HUES6 (cell line): ENCODE measurements around the gene TATDN3.
"Not testable (repeated sequence)": the region's sequence is repeated elsewhere in the genome, so short reads cannot be mapped to it uniquely, and the experiment has no call there.

Source experiments
- H3K27ac ChIP-seq: 2 replicates; pipeline ENCODE4 v1.7.0; 2013; ENCODE audit warnings: low read depth, mild to moderate bottlenecking, low read length, inconsistent platforms
- H3K27me3 ChIP-seq: 2 replicates; pipeline ENCODE4 v1.6.1; 2013; ENCODE audit warnings: low read length; ENCODE audit not compliant: control insufficient read depth, insufficient read depth
- H3K36me3 ChIP-seq: 2 replicates; pipeline ENCODE4 v1.6.1; 2013; ENCODE audit warnings: low read length; ENCODE audit not compliant: control insufficient read depth, insufficient read depth
- H3K4me1 ChIP-seq: 2 replicates; pipeline ENCODE4 v1.6.1; 2013; ENCODE audit warnings: low read length; ENCODE audit not compliant: control insufficient read depth, insufficient read depth
- H3K4me3 ChIP-seq: 2 replicates; pipeline ENCODE4 v1.5.1; 2013; ENCODE audit warnings: low read depth, low read length
- H3K9ac ChIP-seq: one replicate; pipeline ENCODE4 v1.6.1; 2013; ENCODE audit warnings: mild to moderate bottlenecking, low read length
- H3K9me3 ChIP-seq: 2 replicates; pipeline ENCODE4 v1.6.1; 2013; ENCODE audit warnings: low read depth, low read length; ENCODE audit not compliant: control insufficient read depth, insufficient read depth

Gene TATDN3

DNA sequence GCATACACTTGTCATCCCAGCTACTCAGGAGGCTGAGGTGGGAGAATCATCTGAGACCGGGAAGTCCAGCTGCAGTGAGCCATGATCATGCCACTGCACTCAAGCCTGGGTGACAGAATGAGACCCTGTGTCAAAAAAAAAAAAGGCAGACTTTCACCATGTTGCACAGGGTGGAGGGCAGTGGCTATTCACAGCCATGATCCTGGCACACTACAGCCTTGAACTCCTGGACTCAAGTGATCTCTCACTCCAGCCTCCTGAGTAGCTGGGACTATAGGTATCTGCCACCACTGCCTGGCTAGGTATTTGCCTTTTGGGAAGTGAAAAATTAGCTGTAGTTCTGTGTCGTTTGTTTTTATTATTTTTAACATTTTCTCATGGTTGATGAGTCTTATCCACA is 36.7 kb downstream of the TATDN3 start:
- Histone ChIP-seq H3K4me3 (no peak overlapping the region), H3K4me1 (no peaks in the 10 kb centered on the region), H3K9me3 (peaks cover 34% of the 10 kb centered on the region), H3K9ac (no peak overlapping the region), H3K27me3 (no peaks in the 10 kb centered on the region), H3K36me3 (peaks cover 3% of the 10 kb centered on the region; the same call in 1 of the 2 replicates), H3K27ac (no peak overlapping the region)

DNA sequence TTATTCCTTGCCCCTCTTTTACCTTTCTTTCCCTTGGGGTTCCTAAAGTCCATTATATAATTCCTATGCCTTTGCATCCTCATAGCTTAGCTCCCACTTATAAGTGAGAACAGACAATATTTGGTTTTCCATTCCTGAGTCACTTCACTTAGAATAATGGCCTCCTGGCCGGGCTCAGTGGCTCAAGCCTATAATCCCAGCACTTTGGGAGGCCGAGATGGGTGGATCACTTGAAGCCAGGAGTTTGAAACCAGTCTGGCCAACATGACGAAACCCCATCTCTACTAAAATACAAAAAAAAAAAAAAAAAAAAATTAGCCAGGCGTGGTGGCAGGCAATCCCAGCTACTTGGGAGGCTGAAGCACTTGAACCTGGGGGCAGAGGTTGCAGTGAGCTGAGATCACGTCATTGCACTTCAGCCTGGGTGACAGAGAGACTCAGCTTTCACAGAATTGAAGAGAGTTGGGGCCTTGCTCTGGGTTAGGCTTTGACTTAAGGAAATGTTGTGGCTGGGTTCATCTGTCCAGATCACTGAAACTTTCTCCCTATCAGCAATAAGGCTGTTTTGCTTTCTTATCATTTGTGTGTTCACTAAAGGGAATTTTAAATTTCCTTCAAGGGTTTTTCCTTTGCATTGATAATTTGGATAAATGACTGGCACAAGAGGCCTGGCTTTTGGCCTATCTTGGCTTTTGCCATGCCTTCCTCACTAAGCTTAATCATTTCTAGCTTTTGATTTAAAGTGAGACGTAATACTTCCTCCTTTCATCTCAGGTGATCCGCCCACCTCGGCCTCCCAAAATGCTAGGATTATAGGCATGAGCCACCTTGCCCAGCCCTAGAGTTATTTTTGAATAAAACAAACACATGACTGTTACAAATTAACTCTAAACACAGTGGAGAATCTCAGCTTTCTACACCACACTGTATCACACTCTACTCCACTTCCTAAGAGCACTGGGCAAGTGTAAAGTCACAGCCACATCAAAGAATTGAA is 41.8 kb downstream of the TATDN3 start:
- H3K27ac ChIP-seq, H3K9ac ChIP-seq, H3K4me3 ChIP-seq, H3K27me3 ChIP-seq, H3K4me1 ChIP-seq, H3K36me3 ChIP-seq, H3K9me3 ChIP-seq: not testable (repeated sequence)

DNA sequence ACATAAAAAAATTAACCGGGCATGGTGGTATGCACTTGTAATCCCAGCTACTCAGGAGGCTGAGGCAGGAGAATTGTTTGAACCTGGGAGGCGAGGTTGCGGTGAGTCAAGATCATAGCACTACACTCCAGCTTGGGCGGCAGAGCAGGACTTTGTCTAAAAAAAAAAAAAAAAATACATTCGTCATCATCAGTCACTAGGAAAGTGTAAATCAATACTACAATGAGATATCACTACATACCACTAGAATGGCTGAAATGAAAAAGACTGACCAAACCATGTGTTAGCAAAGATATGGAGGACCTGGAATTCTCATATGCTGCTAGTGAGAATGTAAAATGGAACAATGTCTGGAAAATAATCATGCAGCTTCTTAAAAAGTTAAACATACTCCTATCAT is 46.5 kb downstream of the TATDN3 start:
- H3K4me1 ChIP-seq: no peaks in the 10 kb centered on the region
- no peak overlapping the region for H3K9ac ChIP-seq
- H3K4me3 ChIP-seq: no peak overlapping the region
- 0 out of 2 replicates have a peak, but pooled peaks cover 2% of the 10 kb centered on the region for H3K9me3 ChIP-seq
- no peaks in the 10 kb centered on the region for H3K27me3 ChIP-seq
- H3K27ac ChIP-seq: no peak overlapping the region
- no peaks in the 10 kb centered on the region for H3K36me3 ChIP-seq

DNA sequence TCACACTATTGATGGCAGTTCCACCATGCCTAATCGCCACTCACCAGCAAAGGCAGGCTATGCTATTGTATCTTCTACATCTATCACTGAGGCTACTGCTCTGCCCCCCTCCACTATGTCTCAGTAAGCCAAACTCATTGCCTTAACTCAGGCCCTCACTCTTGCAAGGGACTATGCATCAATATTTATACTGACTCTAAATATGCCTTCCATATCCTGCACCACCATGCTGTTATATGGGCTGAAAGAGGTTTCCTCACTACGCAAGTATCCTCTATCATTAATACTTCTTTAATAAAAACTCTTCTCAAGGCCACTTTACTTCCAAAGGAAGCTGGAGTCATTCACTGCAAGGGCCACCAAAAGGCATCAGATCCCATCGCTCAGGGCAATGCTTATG is 52.8 kb downstream of the TATDN3 start:
- not testable (repeated sequence) for H3K27me3 ChIP-seq, H3K4me3 ChIP-seq, H3K36me3 ChIP-seq, H3K27ac ChIP-seq, H3K4me1 ChIP-seq, H3K9ac ChIP-seq
- peaks cover 15% of the 10 kb centered on the region; the same call in 1 of the 2 replicates for H3K9me3 ChIP-seq

DNA sequence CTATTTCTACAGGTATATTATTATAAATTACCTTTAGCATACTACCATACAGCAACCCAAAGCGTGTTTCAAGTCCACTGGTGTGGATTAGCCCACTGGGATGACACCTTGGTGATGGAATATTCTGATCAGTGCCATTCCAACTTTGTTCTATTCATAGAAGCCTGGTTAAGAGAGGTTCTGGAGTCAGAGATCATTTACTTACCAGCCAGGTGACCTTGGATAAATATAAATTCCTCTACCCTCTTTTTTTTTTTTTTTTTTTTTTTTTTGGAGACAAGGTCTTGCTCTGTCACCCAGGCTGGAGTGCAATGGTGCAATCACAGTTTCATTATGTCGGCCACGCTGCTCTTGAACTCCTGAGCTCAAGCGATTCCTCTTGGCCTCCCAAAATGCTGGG is 55.9 kb downstream of the TATDN3 start, which contains the start of gene SPATA45:
Gene SPATA45 (minus strand): TSS at position 101 of the 400 bp plus-strand sequence. CDS start 11,500 bp downstream, outside the sequence.
- Histone ChIP-seq H3K9ac (no peak within 1 kb of the TSS), H3K27me3 (no peaks in the 10 kb centered on the region), H3K9me3 (peaks cover 15% of the 10 kb centered on the region; the same call in 1 of the 2 replicates), H3K27ac (no peak within 1 kb of the TSS), H3K4me1 (no peaks in the 10 kb centered on the region), H3K36me3 (no peaks in the 10 kb centered on the region), H3K4me3 (no peak within 1 kb of the TSS)

DNA sequence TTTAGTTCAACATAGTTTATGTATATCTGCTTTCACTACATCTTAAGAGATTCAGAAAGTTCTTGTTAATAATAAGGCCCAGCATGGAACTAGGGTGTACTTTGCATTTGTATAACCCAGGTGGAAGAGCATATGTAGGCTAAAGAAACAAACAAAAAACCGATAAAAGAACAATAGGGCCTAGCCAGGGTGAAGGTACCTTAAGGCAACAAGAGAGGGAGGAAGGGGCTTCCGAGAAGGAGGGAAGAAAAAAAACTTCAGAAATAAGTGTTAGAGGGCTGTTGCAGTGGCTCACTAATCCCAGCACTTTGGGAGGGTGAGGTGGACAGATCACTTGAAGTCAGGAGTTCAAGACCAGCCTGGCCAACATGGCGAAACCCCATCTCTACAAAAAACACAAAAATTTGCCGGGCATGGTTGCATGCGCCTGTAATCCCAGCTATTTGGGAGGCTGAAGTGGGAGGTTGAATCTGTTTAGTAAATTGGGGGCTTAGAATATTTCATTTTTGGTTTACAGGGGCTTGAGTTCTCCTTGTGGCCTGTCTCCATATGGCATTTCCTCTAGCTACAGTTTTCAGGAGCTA is 60.5 kb downstream of the TATDN3 start:
- Histone ChIP-seq H3K27ac (no peak overlapping the region), H3K9me3 (peaks cover 9% of the 10 kb centered on the region; the same call in 1 of the 2 replicates), H3K9ac (no peak overlapping the region), H3K4me3 (no peak overlapping the region), H3K36me3 (peaks cover 9% of the 10 kb centered on the region; the same call in 1 of the 2 replicates), H3K27me3 (no peaks in the 10 kb centered on the region), H3K4me1 (peaks cover 11% of the 10 kb centered on the region)

DNA sequence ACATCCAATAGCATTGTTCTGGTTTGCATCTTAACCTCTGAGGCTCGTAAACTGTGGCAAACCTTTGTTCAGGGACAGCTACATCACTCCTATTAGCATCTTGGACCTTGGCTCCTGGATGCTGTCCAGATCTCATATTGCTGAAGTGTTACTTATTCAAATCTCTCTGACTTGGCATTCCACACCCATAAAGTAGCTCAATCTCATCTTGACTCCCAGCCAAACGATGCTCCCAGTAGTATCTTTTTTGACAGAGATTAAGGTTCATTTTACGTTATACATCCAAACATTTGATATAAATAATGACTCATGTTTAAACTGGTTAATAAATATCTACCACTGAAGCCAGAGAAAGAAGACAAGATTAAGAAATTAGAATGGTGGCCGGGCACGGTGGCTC is 62.0 kb downstream of the TATDN3 start:
- H3K27ac ChIP-seq: no peak overlapping the region
- H3K27me3 ChIP-seq: no peaks in the 10 kb centered on the region
- peaks cover 10% of the 10 kb centered on the region for H3K36me3 ChIP-seq
- H3K9ac ChIP-seq: no peak overlapping the region
- no peak overlapping the region for H3K4me3 ChIP-seq
- peaks cover 4% of the 10 kb centered on the region; the same call in 1 of the 2 replicates for H3K9me3 ChIP-seq
- peaks cover 11% of the 10 kb centered on the region for H3K4me1 ChIP-seq

DNA sequence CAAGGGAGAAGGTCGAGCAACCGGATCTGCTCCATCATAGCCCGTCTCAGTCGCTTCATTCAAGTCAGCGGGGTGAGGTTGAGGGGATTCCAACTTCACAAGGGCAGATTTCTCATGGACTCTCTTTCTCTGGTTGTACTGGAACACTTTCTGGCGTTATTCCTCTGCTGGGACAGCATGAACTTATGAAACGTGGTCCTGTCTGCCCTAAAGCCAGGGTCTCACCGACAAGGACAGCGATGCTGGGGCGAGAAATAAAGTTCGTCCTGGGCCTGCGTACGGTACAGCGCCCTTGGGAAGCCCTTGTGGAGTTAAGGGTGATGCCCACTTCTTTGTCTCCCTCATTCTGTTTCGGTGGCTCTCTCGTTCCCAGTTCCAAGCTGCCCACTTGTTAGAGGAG is 65.1 kb downstream of the TATDN3 start:
- H3K27ac ChIP-seq: no peak overlapping the region; the same call in 1 of the 2 replicates
- H3K9ac ChIP-seq: peak overlapping the region; percentile 78
- no peaks in the 10 kb centered on the region; the same call in 1 of the 2 replicates for H3K9me3 ChIP-seq
- H3K27me3 ChIP-seq: no peaks in the 10 kb centered on the region
- peaks cover 33% of the 10 kb centered on the region for H3K36me3 ChIP-seq
- peak overlapping the region; percentile 99 for H3K4me3 ChIP-seq
- peaks cover 11% of the 10 kb centered on the region for H3K4me1 ChIP-seq

DNA sequence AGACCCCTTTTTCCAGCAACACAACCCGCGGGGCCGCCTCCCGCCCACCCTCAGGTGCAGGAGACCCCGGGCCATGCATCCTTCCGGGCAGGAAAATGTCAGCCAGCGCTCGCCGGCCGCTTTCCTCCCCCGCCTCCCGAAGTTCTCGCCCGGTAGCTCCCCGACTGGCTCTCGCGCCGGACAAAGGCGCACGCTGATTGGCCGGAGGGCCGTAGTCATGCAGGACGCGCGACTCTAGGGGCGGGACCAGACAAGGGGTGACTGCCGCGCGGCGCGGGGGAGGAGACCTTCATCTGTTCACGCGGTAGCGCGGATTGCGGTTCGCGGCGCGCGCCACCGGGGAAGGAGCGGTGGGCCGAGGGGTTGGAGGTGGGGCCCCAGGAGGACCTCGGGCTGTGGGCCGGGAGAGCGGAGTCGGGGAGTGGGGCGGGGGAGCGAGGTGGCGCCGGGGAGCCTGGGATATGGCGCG is 66.3 kb downstream of the TATDN3 start, which contains the start of gene FLVCR1:
Gene FLVCR1 (plus strand): TSS at position 284 of the 469 bp plus-strand sequence. CDS start 178 bp downstream, at position 462.
- Histone ChIP-seq H3K27me3 (no peaks in the 10 kb centered on the region), H3K4me3 (peak within 1 kb of the TSS; percentile 99), H3K4me1 (peaks cover 11% of the 10 kb centered on the region), H3K36me3 (peaks cover 45% of the 10 kb centered on the region), H3K9me3 (peaks cover 6% of the 10 kb centered on the region; the same call in 1 of the 2 replicates), H3K27ac (peak within 1 kb of the TSS; percentile 94), H3K9ac (peak within 1 kb of the TSS; percentile 91)

DNA sequence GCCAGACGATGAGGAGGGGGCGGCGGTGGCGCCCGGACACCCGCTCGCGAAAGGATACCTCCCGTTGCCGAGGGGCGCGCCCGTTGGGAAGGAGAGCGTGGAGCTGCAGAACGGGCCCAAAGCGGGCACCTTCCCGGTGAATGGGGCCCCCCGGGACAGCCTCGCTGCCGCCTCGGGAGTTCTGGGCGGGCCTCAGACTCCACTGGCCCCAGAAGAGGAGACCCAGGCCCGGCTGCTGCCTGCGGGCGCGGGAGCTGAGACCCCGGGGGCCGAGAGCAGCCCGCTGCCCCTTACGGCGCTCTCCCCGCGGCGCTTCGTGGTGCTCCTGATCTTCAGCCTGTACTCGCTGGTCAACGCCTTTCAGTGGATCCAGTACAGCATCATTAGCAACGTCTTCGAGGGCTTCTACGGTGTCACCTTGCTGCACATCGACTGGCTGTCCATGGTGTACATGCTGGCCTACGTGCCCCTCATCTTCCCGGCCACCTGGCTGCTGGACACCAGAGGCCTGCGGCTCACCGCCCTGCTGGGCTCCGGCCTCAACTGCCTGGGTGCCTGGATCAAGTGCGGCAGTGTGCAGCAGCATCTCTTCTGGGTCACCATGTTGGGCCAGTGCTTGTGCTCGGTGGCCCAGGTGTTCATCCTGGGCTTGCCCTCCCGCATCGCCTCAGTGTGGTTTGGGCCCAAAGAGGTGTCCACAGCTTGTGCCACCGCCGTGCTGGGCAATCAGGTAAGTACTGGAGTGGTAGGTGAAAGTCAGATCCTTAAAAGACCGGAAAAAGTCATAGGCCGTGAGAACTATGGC is 67.0 kb downstream of the TATDN3 start:
- peaks cover 6% of the 10 kb centered on the region; the same call in 1 of the 2 replicates for H3K9me3 ChIP-seq
- H3K4me3 ChIP-seq: peak overlapping the region; percentile 99
- H3K9ac ChIP-seq: peak overlapping the region; percentile 91
- H3K36me3 ChIP-seq: peaks cover 48% of the 10 kb centered on the region
- H3K4me1 ChIP-seq: peaks cover 11% of the 10 kb centered on the region
- peak overlapping the region; percentile 94 for H3K27ac ChIP-seq
- no peaks in the 10 kb centered on the region for H3K27me3 ChIP-seq
